HepG2 (cell line): ENCODE measurements around the gene OPRM1. TPM values are rescaled to one million over a fixed set of nuclear protein-coding genes. Genes with fewer than 3 reads are reported as not detected.

ENCODE experiments used
- ATAC-seq: fragments of 200-7000 bp; cut with Tn5 transposase; 3 replicates; pipeline ENCODE4 v1.9.1; 2020; ENCODE audit warnings: mild to moderate bottlenecking, moderate library complexity
- BruUV-seq: library from RNA; stranded (reverse); fragments of 400-500 nt; replicated peaks from 2 replicates; lab custom pipeline; 2021; lab: Mats Ljungman, UMichigan
- CTCF ChIA-PET: fragments of 300-600 bp; formaldehyde crosslinking; extraction: SDS; loops from one replicate; lab custom pipeline; 2021; ENCODE audit warnings: low total read pairs, inconsistent platforms, low intra/inter-chr PET ratio; lab: Yijun Ruan, JAX
- POLR2A ChIA-PET: fragments of 350-600 bp; sonication (Branson Sonifier 250); formaldehyde crosslinking; loops from one replicate; lab custom pipeline; 2020; ENCODE audit warnings: antibody characterized with exemption, inconsistent platforms; lab: Yijun Ruan, JAX
- DNase-seq: peaks from one replicate; pipeline ENCODE4 v3.0.0-alpha.2; 2015; ENCODE audit warnings: low spot score
- FAIRE-seq: peaks from 3 replicates; lab custom pipeline; 2011; peaks lifted over from hg19 to GRCh38; lab: Jason Lieb, UNC
- H2AFZ ChIP-seq: one replicate; pipeline ENCODE4 v1.6.1; 2011; ENCODE audit warnings: low read length, inconsistent platforms
- H3K27ac ChIP-seq: fragments of 300-600 bp; 3 replicates; pipeline ENCODE4 v1.8.0; 2011; ENCODE audit warnings: mixed run types, mild to moderate bottlenecking, mixed read lengths, low read length, inconsistent platforms; ENCODE audit not compliant: insufficient read depth; ENCODE audit errors: extremely low read length
- H3K27me3 ChIP-seq, 2 experiments: fragments of 200-600 bp in 1 of 2; 2 replicates in 1 of 2; 3 replicates in 1 of 2; pipeline versions ENCODE4 v1.6.0 to v1.8.0; 2011; ENCODE audit warnings: low read length in 2 of 2, mild to moderate bottlenecking in 2 of 2, moderate library complexity in 2 of 2, inconsistent platforms in 1 of 2; ENCODE audit not compliant: insufficient read depth in 2 of 2, control insufficient read depth in 1 of 2
- H3K36me3 ChIP-seq, 2 experiments: fragments of 200-600 bp in 1 of 2; replicated peaks in 1 of 2; 2 replicates in 1 of 2; 3 replicates in 1 of 2; pipeline versions ENCODE4 v1.5.1 to v1.8.0; 2011; ENCODE audit warnings: low read length in 2 of 2, inconsistent platforms in 1 of 2; ENCODE audit not compliant: insufficient read depth in 2 of 2, control insufficient read depth in 1 of 2
- H3K4me1 ChIP-seq: 2 replicates; pipeline ENCODE4 v1.5.1; 2012; ENCODE audit warnings: low read length, inconsistent platforms; ENCODE audit not compliant: insufficient read depth
- H3K4me2 ChIP-seq: 2 replicates; pipeline ENCODE4 v1.6.0; 2011; ENCODE audit warnings: low read depth, low read length, inconsistent platforms
- H3K4me3 ChIP-seq, 3 experiments: fragments of 200-600 bp in 1 of 3; sonication (generic), shearing (Covaris generic) in 1 of 3; replicated peaks in 1 of 3; 2 replicates each; pipeline ENCODE4 v1.5.1; 2011 to 2016; ENCODE audit warnings: low read length in 3 of 3, inconsistent platforms in 2 of 3, low read depth in 2 of 3, mild to moderate bottlenecking in 2 of 3, control low read depth in 1 of 3, mixed read lengths in 1 of 3; ENCODE audit not compliant: insufficient read depth in 1 of 3
- H3K79me2 ChIP-seq: one replicate; pipeline ENCODE4 v1.6.1; 2011; ENCODE audit warnings: low read length, inconsistent platforms; ENCODE audit not compliant: insufficient read depth
- H3K9ac ChIP-seq: 2 replicates; pipeline ENCODE4 v1.6.0; 2011; ENCODE audit warnings: mild to moderate bottlenecking, low read depth, low read length, inconsistent platforms; ENCODE audit not compliant: insufficient read depth
- H3K9me3 ChIP-seq: 2 replicates; pipeline ENCODE4 v1.5.1; 2012; ENCODE audit warnings: mild to moderate bottlenecking, low read length
- H4K20me1 ChIP-seq: 2 replicates; pipeline ENCODE4 v1.6.0; 2011; ENCODE audit warnings: inconsistent platforms, mild to moderate bottlenecking, low read length, moderate library complexity; ENCODE audit not compliant: insufficient read depth
- FOXA3 ChIP-seq: IDR thresholded peaks from 2 replicates; pipeline ENCODE4 v1.6.1; 2016; ENCODE audit warnings: missing genetic modification reagents, missing compliant biosample characterization
- HNF4G ChIP-seq, 2 experiments: sonication (generic) in 1 of 2; formaldehyde crosslinking in 1 of 2; IDR thresholded peaks; 2 replicates each; pipeline versions ENCODE4 v1.4.0 to v1.6.1; 2011 to 2020; ENCODE audit warnings: borderline replicate concordance in 2 of 2, low read depth in 2 of 2, mild to moderate bottlenecking in 2 of 2, low read length in 1 of 2, missing genetic modification reagents in 1 of 2, moderate library complexity in 1 of 2
- ZNF709 ChIP-seq: sonication (generic); formaldehyde crosslinking; IDR thresholded peaks from 2 replicates; pipeline ENCODE4 v1.5.0; 2020; ENCODE audit warnings: mild to moderate bottlenecking, missing genetic modification reagents
- WGBS: methylation state at CpG from one replicate; pipeline ENCODE4 v1.1.6; 2017; ENCODE audit warnings: low lambda C conversion rate; 5-methylcytosine and 5-hydroxymethylcytosine counted together
- in situ Hi-C: cut with HindIII; loops from 2 replicates; pipeline ENCODE4 v1.10.0; 2017; ENCODE audit warnings: low pct_unique_long_range_greater_than_20kb; ENCODE audit not compliant: extremely low pct_ligation_motif_present
- intact Hi-C: fragments of 100-400 bp; cut with micrococcal nuclease; formaldehyde crosslinking; loops from one replicate; pipeline ENCODE4 v1.10.0; 2022; ENCODE audit not compliant: unreplicated experiment
- polyA plus RNA-seq, 8 experiments: library from polyadenylated mRNA; depleted of rRNA in 3 of 8; stranded (reverse) in 7 of 8; unstranded in 1 of 8; fragments of >200 nt; fragmentation: Illumina TruSeq in 4 of 8; extraction: Trizol in 4 of 8; gene quantifications; 2 replicates each; pipeline versions ENCODE4 v1.2.1 to v1.2.3, GENCODE V29; 2011 to 2016; ENCODE audit warnings: low read depth in 4 of 8, missing spikeins in 1 of 8, mixed read lengths in 1 of 8; ENCODE audit not compliant: insufficient read depth in 1 of 8
- total RNA-seq, 5 experiments: library from RNA; depleted of rRNA; stranded (reverse); fragments of >200 nt; fragmentation: Illumina TruSeq; extraction: Trizol; gene quantifications; 2 replicates each; pipeline ENCODE4 v1.2.3, GENCODE V29; 2016; ENCODE audit warnings: low read depth in 1 of 5
- TF ChIP-seq, protein P1 (sequence below): sonication (generic); formaldehyde crosslinking; IDR thresholded peaks from 2 replicates; pipeline ENCODE4 v1.5.1; 2020; ENCODE audit warnings: missing genetic modification reagents, mild to moderate bottlenecking, borderline replicate concordance
- TF ChIP-seq, protein P2 (sequence below): sonication (generic); formaldehyde crosslinking; IDR thresholded peaks from 2 replicates; pipeline ENCODE4 v1.4.0; 2020; ENCODE audit warnings: missing genetic modification reagents

OPRM1 gene
- total and polyA plus RNA-seq, 2 of the 13 experiments (the other 11 are each of a cell fraction or from before 2014, with no cell fraction given) = not detected

DNA sequence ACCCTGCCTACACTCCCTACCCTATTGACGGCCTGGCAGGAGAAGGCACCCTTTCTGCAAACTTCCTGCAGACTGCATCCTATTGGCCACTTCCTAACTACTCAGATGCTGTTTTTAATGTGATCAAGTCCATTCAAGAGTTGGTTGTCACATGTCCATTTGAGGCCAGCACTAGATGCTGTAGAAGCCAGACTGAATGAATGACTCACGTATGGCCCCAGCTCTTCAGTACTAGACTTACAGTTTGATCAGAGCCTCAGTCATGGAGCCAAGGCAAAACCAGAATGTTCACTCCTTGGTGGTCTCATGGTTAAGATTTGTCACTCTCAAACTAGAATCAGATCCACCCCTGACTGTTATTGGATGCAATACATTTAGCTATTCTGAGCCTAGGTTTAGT lies 101.7 kb downstream of the OPRM1 start:
- in situ Hi-C loops = no loop called here
- 5% methylated on average over 2 of the region's 2 CpGs for WGBS

More for the DNA sequence above, 101.7 kb downstream of the OPRM1 start:
- no peak overlapping the region for H3K9ac ChIP-seq
- no peaks in the 10 kb centered on the region for H3K4me1 ChIP-seq
- H2AFZ ChIP-seq = no peak overlapping the region
- H4K20me1 ChIP-seq = no peaks in the 10 kb centered on the region
- H3K27ac ChIP-seq = no peak overlapping the region
- H3K9me3 ChIP-seq = no peaks in the 10 kb centered on the region
- H3K4me2 ChIP-seq = no peak overlapping the region
- no peaks in the 10 kb centered on the region for H3K79me2 ChIP-seq
- no peak for FAIRE-seq
- ATAC-seq = no peak
- intact Hi-C loops = no loop called here
- H3K4me3 ChIP-seq = no peak overlapping the region
- ChIA-PET CTCF (no interaction called here), POLR2A (no interaction called here)
- TF ChIP-seq, protein P1, sequence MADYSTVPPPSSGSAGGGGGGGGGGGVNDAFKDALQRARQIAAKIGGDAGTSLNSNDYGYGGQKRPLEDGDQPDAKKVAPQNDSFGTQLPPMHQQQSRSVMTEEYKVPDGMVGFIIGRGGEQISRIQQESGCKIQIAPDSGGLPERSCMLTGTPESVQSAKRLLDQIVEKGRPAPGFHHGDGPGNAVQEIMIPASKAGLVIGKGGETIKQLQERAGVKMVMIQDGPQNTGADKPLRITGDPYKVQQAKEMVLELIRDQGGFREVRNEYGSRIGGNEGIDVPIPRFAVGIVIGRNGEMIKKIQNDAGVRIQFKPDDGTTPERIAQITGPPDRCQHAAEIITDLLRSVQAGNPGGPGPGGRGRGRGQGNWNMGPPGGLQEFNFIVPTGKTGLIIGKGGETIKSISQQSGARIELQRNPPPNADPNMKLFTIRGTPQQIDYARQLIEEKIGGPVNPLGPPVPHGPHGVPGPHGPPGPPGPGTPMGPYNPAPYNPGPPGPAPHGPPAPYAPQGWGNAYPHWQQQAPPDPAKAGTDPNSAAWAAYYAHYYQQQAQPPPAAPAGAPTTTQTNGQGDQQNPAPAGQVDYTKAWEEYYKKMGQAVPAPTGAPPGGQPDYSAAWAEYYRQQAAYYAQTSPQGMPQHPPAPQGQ (CRISPR knock-in tag) = no peak
- no peak for TF ChIP-seq FOXA3 (CRISPR knock-in tag)
- TF ChIP-seq, protein P2, sequence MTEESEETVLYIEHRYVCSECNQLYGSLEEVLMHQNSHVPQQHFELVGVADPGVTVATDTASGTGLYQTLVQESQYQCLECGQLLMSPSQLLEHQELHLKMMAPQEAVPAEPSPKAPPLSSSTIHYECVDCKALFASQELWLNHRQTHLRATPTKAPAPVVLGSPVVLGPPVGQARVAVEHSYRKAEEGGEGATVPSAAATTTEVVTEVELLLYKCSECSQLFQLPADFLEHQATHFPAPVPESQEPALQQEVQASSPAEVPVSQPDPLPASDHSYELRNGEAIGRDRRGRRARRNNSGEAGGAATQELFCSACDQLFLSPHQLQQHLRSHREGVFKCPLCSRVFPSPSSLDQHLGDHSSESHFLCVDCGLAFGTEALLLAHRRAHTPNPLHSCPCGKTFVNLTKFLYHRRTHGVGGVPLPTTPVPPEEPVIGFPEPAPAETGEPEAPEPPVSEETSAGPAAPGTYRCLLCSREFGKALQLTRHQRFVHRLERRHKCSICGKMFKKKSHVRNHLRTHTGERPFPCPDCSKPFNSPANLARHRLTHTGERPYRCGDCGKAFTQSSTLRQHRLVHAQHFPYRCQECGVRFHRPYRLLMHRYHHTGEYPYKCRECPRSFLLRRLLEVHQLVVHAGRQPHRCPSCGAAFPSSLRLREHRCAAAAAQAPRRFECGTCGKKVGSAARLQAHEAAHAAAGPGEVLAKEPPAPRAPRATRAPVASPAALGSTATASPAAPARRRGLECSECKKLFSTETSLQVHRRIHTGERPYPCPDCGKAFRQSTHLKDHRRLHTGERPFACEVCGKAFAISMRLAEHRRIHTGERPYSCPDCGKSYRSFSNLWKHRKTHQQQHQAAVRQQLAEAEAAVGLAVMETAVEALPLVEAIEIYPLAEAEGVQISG (CRISPR knock-in tag) = no peak
- no peak for TF ChIP-seq ZNF709 (CRISPR knock-in tag)
- TF ChIP-seq HNF4G (IDR thresholded peaks at IDR 0.05; ENCODE audit: borderline replicate concordance, low read depth, low read length) = no peak
- TF ChIP-seq HNF4G (CRISPR knock-in tag; IDR thresholded peaks at IDR 0.05; ENCODE audit: borderline replicate concordance, low read depth) = no peak
- H3K36me3 ChIP-seq = no peaks in the 10 kb centered on the region
- DNase-seq = no peak
- BruUV-seq = no TSS peak
- peaks cover 0 to 15% of the 10 kb centered on the region in 2 experiments; a peak in 2 of 5 replicates for H3K27me3 ChIP-seq
